ENCODE data around the gene AP2A2.
"Not testable (repeated sequence)": the region's sequence is repeated elsewhere in the genome, so short reads cannot be mapped to it uniquely, and the experiment has no call there.

The AP2A2 gene

DNA sequence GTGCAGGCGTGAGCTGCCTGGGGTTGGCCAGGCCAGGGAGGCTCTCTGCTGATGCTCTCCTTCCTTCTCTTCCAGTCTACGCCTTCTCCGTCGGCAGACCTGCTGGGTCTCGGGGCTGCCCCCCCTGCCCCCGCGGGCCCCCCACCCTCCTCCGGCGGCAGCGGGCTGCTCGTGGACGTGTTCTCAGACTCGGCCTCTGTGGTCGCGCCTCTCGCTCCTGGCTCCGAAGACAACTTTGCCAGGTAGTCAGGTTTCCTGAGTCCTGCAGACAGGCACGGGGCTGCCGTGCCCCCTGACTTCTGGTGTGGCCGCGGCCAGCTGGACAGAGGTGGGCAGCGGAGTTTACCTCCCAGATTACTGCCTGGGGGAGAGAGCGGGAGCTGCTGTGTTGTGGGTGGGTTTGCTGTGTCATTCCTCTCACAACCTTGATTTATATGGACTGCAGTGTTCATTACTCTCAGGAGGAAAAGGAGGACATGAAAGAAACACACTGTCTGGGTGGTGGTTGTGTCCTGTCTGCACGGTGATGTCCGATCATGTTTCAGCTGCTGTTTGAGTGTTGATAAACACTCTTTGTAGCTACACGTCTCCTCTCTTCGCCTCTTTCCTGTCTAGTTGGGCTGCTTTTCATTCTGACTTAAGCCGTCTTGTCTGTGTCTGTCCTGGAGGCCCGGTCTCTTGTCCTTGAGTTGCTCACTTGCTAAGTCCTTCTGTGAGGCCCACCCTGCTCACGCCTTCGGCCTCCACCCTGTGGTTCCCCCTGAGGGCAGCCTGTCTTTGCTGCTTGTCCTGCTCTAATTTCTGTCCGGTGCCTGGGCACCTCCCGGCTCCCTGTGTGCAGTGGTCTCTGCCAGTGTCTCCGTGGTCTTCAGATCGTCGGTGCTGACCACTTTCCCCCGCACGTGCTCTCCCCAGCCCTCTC lies 74.9 kb downstream of the AP2A2 start:
- DNase-seq: no peak

DNA sequence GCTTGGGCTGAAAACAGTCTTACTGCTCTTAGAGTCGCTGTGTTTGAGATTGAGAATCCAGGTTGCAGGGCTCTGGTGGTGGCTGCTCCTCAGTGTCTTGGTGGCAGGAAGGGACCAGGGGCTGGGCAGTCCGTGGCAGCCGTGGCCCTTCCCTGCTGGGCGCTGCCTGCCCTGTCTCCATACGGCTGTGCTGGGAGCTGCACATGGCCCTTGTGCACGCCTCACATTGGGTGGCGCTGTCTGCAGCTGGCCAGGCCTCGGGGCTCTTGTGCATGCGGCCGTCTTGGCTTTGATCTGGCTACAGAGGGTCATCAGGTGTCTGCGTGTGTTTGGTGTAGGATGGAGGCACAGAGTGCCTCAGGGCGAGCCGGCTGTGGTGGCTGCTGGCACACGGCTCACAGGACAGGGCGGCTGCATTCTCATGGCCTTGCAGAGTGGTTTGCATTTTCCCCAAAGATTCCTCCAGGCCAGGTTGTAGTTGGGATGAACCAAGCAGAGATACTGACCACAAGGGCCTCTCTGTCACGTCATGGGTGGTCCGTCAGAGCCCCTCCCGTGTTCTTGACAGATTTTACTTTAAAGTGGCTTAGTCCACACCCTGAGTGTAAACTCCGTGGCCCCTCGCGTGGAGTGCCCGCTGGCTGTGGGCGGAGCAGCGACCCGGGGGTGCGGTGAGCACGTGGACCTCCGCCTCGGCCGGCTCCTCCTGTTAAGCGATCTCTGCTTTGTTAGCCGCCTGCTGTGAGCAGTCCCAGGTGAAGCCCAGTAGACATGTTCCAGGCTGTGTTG lies 76.1 kb downstream of the AP2A2 start:
- DNase-seq: no peak

DNA sequence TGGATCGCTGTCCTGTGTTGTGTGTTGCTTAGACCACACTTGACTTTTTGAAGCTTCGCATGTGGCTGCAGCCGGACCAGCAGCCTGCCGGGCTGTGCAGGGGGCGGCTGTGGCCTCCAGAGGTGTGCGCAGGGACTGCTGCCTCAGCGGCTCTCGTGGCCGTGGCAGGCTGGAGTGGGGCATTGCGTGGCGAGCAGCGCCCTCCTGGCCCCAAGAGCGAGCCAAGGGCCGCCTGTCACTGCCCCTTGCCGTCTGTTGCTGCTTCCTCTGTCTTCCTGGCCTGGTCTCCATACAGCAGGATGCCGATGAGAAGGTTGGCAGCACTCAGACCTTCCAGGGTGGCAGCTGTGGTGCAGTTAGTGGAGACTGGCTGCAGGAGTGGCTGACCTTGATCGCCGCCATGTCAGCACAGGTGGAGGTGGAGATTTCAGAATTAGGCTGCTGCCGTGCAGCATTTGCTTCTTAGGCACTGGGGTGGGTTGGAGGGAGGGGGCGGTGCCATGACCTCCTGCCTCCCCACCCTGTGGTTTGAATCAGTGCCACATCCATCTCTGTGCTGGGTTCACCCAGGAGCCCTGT lies 76.8 kb downstream of the AP2A2 start:
- no peak for DNase-seq

DNA sequence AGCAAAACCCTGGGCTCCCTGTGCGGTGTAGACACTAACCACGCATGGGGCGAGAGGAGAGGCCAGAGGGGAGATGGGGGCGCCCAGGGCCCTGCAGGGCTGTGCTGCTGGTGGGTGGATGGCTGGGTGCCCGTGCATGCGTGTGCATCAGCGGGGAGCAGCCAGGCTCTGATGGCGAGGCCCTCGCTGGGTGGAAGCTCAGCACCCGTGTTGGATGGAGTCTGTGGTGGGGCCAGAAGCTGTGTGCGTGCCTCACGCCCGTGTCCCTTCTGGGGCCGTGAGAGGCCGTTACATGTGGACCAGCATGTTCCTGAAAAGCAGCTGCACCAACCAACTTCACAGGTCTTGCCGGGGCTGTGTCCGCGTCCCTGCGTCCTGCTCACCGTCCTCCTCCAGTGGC lies 77.5 kb downstream of the AP2A2 start:
- DNase-seq: no peak

DNA sequence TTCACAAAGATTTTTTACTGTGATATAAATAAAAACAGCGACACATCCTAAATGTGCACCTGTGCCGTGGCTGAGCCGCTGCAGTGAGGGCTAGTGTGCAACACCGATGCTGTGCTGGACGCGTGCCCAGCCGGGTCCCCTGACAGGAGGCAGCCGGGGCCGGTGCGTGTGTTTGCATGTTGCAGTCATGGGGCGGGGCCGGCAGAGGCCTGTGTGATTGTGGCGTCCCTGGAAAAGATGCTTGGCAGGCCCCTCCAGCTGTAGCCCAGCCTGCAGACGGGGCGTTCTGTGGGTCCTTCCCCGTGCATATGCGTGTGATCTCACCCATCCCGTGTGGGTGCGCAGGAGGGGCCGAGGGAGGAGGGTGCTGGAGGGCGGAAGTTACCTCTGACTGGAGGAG lies 80.3 kb downstream of the AP2A2 start:
- DNase-seq: no peak

DNA sequence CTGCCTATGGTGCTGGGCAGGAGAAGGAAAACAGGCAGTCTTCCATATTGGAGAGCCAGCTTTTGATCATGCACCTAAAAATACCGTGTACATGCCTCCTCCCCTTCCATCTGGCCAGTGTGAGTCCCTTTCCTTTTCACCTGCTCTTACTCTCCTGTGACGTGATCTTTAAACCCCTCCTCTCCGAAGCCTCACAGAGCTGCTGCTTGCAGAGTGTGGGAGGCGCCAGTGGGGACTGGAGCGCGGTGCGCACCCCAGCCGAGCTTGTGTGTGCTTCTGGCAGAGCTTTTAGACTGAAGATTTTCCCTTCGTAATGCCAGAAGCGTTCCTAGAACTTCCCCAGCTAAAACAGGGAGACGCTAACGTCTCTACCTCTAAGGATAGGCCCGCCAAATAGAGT lies 81.1 kb downstream of the AP2A2 start:
- DNase-seq: no peak

DNA sequence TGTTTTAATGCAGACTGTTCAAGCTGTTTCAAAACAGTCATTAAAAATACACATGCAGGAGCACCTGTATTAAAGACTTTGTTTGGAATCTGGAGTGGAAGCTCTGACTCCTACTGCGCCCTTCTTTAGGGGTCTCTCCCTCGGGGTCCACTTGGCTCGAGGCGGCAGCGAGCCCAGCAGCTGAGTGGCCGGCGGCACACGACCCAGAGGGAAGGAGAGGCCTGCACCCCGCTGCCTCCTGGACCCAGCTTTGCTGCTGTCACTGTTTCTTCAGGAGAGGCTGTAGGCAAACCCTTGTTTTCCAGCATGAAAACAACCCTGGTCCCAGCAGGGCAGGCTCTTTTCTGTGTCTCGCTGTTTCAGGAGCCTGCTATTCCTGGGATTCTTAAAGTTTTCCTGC lies 81.6 kb downstream of the AP2A2 start:
- DNase-seq: no peak

DNA sequence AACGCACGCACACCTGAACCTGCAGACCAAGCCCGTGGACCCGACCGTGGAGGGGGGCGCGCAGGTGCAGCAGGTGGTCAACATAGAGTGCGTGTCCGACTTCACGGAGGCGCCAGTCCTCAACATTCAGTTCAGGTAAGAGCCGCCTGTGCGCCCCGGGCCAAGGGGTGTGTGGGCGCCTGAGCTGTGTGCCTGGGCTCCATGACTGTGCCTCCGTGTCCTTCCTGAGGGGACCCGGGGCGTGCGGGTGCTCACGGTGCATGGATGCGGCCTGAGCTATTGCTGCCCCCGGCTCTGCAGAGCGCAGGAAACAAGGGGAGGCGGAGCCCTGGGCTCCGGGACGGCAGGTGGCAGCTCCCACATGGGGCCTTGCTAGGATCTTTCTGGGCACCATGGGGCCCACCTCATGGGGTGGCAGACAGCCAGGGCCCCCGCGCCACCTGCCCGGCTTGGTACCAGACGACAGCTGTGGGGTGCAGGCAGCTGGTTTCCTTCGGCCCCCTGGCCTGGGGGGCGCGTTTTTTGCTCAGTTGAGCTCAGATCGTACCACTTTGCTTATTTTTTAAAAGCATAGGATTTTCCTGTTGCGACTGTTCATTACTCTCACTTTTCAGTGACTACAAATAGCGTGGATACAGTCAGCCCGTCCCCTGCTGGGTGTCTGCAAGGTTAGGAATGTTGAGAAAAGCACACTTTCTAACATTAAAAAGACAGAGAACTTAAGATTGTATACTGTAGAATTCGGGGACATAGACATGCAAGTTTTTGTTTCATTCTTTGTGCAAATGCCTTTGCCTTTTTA lies 82.5 kb downstream of the AP2A2 start:
- no peak for DNase-seq

DNA sequence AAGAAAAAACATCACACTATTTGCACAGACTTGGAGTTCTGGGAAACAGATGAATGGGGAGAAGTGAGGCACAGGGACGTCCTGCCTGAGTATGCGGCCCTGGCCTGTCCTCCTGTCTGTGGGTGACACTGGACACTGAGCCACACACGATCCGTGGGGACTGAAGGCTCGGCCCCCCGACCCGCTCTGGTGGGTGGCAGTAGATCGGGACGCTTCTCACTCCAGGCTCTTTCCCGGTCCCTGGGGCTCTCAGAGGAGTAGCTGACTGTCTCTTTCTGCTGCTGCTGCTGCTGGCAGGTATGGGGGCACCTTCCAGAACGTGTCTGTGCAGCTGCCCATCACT lies 83.1 kb downstream of the AP2A2 start:
- no peak for DNase-seq

DNA sequence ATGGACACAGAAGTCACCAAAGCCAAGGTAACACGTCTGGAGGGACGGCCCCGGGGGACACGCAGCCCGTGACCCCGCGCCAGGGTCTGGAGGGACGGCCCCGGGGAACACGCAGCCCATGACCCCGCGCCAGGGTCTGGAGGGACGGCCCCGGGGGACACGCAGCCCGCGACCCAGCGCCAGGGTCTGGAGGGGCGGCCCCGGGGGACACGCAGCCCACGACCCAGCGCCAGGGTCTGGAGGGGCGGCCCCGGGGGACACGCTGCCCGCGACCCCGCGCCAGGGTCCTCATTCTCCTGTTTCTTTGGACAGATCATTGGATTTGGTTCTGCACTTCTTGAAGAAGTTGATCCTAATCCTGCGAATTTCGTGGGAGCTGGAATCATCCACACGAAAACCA lies 83.7 kb downstream of the AP2A2 start:
- no peak for DNase-seq

DNA sequence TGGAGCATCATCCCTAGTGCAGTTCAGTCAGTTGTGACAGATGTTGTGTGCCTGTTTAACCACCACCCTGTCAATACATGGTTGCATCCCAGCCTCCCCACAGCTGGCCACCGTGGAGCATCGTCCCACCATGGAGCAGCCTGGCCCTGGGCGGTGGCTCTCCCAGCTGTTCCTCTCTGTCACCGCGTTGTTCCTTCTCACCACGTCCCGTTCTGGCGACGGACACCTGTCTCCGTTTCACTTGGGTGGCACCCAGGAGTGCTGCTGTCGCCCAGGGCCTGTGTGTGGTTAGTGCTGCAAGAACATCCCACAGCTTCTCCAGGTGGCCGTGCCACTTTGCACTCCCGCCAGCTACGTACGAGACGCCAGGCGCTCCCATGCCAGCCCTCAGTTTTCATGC lies 84.3 kb downstream of the AP2A2 start:
- DNase-seq: no peak

DNA sequence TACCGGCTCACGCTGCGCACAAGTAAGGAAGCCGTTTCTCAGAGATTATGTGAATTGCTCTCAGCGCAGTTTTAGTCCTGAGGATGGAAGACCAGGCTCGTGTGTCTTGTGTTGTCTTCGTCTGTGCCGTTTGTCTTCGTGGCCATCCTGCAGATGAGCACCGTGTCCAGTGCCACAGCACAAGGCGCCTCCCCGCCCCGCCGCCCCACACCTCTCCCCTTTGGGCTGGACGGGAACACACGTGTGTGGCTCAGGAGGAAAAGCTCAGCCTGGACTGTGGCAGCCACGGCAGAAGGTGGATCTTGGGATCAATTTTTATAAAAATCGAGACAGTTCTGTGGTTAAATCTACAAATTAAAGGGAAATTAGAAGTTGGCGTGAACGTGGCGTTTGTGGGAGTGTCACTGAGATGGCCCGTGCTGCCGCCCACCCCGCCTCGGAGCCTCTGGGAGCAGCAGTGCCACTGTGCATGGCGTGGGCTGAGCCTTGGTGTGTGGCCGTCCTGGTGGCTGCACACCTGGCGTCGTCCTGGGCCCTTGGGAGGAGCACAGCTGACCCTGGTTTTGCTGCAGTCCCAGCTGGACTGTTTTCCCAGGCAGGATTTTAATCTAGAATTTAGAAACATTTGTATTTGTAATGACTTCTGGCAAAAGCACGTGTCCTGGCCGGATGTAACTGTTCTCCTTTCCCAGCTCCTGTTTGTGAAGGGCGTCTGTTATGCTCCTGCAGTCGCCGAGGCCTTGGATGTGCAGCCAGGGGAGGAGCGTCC lies 85.1 kb downstream of the AP2A2 start:
- DNase-seq: no peak

DNA sequence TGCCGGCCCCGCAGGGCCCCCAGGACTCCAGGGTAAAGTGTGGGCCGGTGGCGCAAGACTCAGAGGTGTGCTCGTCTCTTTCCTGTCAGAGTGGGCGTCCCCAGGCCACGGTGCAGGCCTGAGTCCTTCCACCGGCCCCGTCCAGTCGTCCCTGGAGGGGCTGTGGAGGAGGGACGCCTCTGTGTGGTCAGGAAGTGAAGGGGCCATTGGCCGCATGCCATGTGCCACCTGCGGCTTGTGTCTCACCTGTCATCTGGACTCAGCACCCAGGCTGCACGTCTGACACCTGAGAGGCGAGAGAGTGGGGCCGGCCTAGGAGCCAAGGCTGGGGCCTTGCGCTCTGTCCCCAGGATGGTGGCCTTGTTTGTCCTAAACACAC lies 85.6 kb downstream of the AP2A2 start:
- DNase-seq: no peak

DNA sequence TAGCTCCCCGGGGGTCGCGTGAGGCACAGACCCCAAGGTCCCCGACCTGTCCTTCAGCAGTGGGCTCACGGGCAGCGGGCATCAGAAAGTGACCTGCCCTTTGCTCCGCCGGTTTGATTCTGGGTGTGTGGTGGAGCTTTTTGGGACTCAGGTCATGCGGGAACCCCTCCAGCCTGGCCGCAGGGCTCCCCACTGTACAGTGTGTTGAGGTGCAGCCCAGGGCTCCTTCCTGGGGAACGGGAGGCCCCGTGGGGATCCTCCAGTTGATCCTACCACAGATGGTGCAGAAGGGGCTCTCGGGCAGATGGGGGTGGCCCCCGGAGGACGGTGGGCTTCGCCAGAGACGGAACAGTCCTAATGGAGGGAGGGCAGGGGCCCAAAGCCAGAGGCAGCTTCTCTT lies 86.6 kb downstream of the AP2A2 start:
- DNase-seq: no peak

DNA sequence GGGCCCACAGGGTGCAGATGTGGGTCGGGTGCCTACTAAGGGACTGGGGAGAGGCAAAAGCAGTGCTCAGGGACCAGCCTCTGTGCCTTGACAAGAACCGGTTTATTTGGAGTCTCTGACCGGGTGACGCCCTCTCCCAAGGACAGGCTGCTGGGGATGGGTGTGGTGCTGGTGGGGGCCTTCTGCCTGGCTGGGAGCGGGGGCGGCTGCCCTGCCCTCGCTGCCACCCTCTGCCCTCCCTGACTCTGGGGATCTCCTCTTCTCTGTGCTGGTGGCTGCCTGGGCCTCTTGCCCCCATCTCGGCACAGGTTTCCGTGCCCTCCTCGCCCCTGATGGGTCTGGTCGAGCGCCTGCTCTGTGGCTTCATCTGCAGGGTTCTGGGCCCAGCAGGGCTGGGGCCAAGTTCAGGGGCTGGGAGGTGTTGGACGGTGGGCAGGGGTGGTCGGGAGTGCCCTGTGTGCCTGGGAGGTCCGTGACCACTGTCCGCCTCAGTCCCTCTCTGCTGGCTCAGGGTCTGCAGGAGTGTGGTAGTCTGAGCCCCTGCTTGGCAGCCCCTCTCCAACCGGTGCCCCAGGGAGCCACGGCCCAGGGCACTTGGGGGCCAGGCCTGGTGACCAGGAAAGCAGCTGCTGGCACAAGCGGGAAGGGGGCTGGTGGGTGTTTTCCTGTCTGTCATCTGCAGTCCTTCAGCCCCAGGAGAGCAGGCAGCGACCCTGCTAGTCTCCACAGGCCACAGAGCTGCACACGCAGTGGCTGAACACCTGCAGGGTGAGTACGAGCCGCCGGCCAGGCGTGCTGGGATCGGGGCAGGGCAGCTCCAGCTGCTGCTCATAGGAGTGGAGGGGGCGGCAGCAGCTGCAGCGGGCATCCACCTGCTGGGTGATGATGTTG lies 87.3 kb downstream of the AP2A2 start:
- no peak for DNase-seq

DNA sequence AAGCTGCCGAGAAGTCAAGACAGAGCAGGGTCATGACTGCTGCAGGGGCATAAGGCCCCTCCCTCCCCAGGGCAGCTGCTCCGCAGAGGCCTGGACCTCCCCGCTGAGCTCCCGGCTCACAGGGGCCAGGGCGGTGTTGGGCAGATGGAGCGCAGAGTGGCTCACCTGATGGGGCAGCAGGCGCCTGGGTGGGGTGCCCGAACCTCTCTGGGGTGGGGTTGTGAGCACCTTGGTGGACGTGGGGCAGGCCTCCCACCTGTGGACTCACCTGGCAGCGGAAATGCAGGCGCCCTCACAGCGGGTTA lies 87.9 kb downstream of the AP2A2 start:
- DNase-seq: no peak

DNA sequence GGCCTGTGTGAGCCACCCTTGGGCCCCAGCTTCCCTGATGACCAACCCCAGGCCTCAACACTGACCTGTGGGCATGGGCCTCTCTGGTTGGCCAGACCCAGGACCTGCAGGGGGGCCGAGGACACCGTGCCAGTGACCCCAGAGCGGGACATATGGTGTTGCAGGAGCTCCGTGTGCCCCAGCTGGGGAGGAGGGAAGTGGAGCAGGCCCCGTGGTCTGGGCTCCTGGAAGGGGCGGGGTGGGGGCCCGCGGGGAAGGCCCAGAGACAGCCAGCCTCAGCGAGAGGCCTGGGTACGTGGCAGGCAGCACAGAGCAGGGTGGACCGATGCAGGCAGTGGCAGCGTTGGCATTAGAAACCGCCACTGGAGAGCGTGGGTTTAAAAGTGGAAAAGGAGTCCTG lies 88.6 kb downstream of the AP2A2 start:
- DNase-seq: no peak

DNA sequence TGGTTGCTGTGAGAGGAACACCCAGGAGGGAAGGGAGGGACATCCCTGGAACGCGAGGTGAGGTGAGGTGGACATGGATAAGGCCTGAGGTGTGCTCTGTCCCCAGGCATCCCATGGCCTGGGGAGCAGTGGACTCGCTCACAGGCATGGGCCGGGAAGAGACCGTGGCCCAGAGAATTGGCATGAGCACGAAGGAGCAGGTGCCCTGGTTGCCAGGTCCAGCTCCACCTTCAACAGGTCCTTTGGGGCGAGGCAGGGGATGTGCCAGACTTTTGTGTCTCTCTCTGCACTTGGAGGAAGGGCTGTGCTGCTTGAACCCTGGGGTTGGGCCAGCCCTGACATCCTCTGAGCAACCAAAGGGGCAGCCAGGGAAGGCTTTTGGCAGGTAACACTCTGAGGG lies 89.4 kb downstream of the AP2A2 start:
- no peak for DNase-seq

DNA sequence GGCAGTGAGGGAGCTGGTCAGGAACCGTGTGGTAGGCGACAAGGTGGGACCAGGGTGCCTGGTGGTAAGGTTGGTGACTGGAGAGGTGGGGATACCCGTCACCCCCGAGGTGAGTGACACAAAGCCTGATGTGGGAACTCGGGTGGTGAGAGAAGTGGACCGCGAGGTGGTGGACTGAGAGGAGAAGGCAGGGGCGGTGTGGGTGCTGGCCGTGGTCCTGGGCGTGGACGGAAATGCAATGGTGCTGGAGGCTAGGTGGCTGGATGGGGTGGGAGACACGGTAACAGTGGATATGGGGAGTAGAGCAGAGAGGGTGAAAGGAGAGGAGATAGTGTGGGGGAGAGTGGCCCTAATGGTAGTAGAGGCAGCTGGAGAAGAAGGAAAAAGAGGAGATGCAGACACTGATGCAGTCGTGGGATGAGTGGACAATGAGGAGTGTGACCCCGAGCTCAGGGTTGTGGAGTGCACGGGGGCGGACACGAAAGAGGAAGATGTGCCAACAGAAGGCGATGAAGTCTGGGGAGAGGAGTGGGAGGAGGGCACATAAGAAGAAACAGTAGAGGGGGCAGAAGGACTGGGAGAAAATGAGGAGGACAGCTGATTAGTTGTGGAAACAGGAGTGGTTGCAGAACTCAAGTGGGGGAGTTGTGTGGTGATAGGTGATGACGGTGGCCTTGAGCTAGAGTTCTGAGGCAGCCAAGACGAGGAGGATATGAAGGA lies 90.3 kb downstream of the AP2A2 start:
- DNase-seq: no peak

DNA sequence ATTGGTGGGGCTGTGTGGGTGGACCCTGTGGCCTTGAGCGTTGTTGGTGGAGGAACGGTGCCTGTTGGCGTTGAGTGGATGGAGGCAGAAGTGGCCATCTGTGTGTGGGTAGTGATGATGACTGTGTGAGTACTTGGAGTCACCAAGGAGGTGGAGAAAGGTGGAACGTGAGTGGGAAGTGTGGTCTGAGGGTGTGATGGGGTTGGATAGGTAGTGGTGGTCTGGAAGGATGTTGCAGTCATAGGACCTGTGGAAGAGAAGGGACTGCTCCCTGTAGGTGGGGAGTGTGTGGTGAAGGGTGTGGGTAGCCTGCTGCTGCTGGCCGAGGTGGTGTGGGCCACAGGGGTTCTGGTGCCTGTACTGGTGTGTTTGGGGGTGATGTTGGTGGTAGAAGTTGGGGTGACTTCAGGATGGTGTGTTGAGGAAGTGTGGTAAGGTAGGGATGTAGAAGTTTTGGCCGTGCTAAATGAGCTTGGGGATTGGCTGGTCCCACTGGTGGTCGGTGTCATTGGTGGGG lies 91.0 kb downstream of the AP2A2 start:
- DNase-seq: not testable (repeated sequence)

All from activated naive CD4-positive, alpha-beta T cell treated with anti-CD3 and anti-CD28 coated beads, Interleukin-2, amount 50 U/mL, for 16 hours (primary cell).